ENCODE results near the gene AMHR2.

DNA sequence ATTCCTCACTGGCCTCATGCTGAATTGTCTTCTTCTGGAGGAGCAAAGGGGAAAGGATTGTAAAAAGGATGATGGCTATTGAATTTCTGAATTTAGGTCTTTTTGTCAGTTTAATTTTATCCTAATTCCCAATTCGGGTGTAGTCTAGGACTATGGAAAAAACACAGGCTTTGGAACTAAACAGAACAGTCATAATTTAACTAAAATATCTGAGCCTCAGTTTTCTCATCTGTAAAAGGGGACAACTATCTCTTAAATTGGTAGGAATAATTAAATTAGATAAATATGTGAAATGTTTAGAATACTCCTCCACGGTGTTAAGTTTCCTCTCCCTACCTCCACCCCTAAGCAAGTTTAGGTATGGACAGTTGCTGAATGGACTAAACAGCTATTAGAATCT is 46.9 kb upstream of the AMHR2 start:
- TF ChIP-seq EZH2 (IDR thresholded peaks at IDR 0.05; ENCODE audit: low read length): no peak
- TF ChIP-seq, protein P1, sequence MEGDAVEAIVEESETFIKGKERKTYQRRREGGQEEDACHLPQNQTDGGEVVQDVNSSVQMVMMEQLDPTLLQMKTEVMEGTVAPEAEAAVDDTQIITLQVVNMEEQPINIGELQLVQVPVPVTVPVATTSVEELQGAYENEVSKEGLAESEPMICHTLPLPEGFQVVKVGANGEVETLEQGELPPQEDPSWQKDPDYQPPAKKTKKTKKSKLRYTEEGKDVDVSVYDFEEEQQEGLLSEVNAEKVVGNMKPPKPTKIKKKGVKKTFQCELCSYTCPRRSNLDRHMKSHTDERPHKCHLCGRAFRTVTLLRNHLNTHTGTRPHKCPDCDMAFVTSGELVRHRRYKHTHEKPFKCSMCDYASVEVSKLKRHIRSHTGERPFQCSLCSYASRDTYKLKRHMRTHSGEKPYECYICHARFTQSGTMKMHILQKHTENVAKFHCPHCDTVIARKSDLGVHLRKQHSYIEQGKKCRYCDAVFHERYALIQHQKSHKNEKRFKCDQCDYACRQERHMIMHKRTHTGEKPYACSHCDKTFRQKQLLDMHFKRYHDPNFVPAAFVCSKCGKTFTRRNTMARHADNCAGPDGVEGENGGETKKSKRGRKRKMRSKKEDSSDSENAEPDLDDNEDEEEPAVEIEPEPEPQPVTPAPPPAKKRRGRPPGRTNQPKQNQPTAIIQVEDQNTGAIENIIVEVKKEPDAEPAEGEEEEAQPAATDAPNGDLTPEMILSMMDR (optimal IDR thresholded peaks at IDR 0.05 in 1 of 3, IDR thresholded peaks at IDR 0.05 in 1 of 3, conservative IDR thresholded peaks at IDR 0.05 in 1 of 3; ENCODE audit: extremely low read depth in 1 of 3, insufficient read depth in 2 of 3, low read length in 3 of 3): no peak

Measured in keratinocyte (primary cell).